Lower leg skin (tissue), 4 donors: Measurements from ENCODE around the gene JPH2. TPM values are rescaled to one million over a fixed set of nuclear protein-coding genes. Genes with fewer than 3 reads are reported as not detected.

ENCODE experiments used
- DNase-seq, 2 donors: peaks; one replicate each; pipeline ENCODE4 v3.0.0-alpha.2; 2019; ENCODE audit warnings: low spot score in 2 of 2
- H3K4me3 ChIP-seq: fragments of 200-600 bp; sonication (generic); 2 replicates; pipeline ENCODE4 v1.5.1; 2017; ENCODE audit warnings: mild to moderate bottlenecking, low read depth; ENCODE audit not compliant: poor library complexity, severe bottlenecking
- POLR2A ChIP-seq, 2 donors: fragments of 450-650 bp; IDR thresholded peaks; one replicate each; pipeline ENCODE4 v1.6.1; 2016 to 2017; ENCODE audit warnings: antibody characterized with exemption in 2 of 2, mild to moderate bottlenecking in 1 of 2, moderate library complexity in 1 of 2
- WGBS, 2 donors: methylation state at CpG; one replicate each; pipeline ENCODE4 v1.1.5; 2018; 5-methylcytosine and 5-hydroxymethylcytosine counted together
- intact Hi-C: fragments of 100-400 bp; cut with DNase I; formaldehyde crosslinking; loops from one replicate; pipeline ENCODE4 v1.15.0; 2023; ENCODE audit warnings: low total_unique reads
- total RNA-seq, 4 donors: library from RNA; depleted of rRNA; stranded (reverse); fragments of >200 nt; gene quantifications; one replicate each; pipeline ENCODE4 v1.1.0, GENCODE V29; 2016
- TF ChIP-seq, protein P1 (sequence below), 3 donors: fragments of 450-650 bp; IDR thresholded peaks; one replicate each; pipeline ENCODE4 v1.5.1; 2016; ENCODE audit warnings: antibody characterized with exemption in 3 of 3, mild to moderate bottlenecking in 3 of 3, moderate library complexity in 2 of 3

The JPH2 gene
- total RNA-seq, 4 donors from 2014 or later = 1.5 to 10.9 (median 5.6) TPM

DNA sequence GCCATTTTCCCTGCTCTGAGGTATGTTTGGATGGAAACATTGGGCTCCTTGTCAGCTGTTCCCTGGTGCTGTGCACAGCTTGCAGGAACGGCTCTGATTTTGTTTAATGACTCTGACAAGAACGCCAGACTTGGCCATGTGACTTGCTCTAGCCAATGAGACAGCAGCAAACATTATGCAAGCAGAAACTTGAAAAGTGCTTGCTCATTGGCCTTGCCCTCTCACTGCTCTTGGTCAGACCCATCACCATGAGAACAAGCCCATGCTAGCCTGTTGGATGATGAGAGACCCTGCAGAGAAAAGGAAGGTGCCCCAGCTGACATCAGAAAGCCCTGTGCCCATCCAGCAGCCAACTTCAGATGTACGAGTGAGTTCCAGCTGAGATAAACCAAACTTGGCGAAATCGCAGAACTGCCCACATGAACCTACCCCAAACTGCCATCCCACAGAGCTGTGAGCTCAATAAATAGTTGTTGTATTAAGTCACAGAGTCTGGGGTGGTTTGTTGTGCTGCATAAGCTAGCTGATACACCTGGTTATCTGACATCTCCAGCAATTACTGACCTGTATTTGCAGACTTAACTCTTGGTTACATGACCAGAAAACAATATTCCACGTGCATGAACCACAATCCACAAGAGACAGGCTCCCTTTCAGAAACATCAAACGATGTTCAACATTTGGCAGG lies 96.9 kb downstream of the JPH2 start:
- TF ChIP-seq POLR2A (IDR thresholded peaks at IDR 0.05) = no peak
- TF ChIP-seq, protein P1, sequence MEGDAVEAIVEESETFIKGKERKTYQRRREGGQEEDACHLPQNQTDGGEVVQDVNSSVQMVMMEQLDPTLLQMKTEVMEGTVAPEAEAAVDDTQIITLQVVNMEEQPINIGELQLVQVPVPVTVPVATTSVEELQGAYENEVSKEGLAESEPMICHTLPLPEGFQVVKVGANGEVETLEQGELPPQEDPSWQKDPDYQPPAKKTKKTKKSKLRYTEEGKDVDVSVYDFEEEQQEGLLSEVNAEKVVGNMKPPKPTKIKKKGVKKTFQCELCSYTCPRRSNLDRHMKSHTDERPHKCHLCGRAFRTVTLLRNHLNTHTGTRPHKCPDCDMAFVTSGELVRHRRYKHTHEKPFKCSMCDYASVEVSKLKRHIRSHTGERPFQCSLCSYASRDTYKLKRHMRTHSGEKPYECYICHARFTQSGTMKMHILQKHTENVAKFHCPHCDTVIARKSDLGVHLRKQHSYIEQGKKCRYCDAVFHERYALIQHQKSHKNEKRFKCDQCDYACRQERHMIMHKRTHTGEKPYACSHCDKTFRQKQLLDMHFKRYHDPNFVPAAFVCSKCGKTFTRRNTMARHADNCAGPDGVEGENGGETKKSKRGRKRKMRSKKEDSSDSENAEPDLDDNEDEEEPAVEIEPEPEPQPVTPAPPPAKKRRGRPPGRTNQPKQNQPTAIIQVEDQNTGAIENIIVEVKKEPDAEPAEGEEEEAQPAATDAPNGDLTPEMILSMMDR (IDR thresholded peaks at IDR 0.05) = no peak
- H3K4me3 ChIP-seq = no peak overlapping the region
- DNase-seq = peak in 1 of 2 donors; percentile 59
- 53 to 55% methylated on average over 7 of the region's 7 CpGs for WGBS, 2 donors
- intact Hi-C loops = loop anchor here (10.0 kb wide), 2 partner anchors 555 to 635 kb away; partner anchors contain the start of gene SRSF6

- no peak overlapping the region for H3K4me3 ChIP-seq
- 66 to 76% methylated on average over 4 of the region's 4 CpGs for WGBS, 2 donors
- TF ChIP-seq, protein P1 (IDR thresholded peaks at IDR 0.05) = no peak
- no peak for TF ChIP-seq POLR2A (IDR thresholded peaks at IDR 0.05)
- DNase-seq = peak in 1 of 2 donors; percentile 70
- intact Hi-C loops = loop anchor here (10.0 kb wide), 2 partner anchors 553 to 633 kb away; partner anchors contain the start of gene SRSF6
These were observed 99.2 kb downstream of the JPH2 start for GRCh38 chr20:44087857-44088120.

DNA sequence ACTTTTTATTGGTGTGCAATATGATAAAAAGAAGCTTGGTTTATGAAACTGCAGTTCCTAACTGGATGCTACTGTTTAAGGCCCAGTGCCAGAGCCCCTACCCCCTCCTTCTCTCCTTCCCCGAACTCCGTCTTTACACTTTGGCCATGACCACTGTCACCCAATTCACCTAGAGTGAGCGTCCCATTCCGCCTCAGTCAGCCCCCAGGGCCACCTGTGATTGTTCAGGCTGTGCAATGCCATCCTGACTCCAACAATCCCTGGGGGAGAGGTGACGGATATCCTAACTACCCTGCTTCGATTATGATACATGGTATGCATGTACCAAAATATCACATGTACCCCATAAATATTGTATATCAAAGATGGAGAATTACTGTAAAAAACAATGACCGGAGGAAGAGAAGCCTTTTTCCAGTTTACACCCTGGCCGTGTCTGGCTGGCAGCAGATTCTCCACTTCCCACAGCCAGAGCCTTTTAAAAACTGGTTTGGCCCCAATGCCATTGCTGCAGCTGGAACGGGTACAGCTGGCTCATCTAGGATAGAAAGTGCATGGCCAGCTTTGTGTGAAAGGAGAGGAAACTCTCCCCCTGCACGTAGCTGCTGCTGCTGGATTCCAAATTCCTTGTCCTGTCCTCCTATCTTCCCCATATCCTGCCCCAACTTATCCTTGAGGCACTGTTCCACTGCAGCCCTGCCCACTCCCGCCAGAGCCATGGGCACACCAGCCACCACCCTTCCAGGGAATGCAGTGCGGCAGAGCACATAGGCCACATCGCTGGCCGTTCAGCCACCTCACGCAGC lies 99.7 kb downstream of the JPH2 start:
- intact Hi-C loops = loop anchor here (10.0 kb wide), 2 partner anchors 552 to 632 kb away; partner anchors contain the start of gene SRSF6
- DNase-seq = peak in 1 of 2 donors; percentile 45
- H3K4me3 ChIP-seq = no peak overlapping the region
- TF ChIP-seq POLR2A (IDR thresholded peaks at IDR 0.05) = no peak
- TF ChIP-seq, protein P1 (IDR thresholded peaks at IDR 0.05) = no peak
- 52 to 53% methylated on average over 15 of the region's 15 CpGs for WGBS, 2 donors

GRCh38 chr20:44085616-44086434 lies 101.2 kb downstream of the JPH2 start:
- no peak overlapping the region for H3K4me3 ChIP-seq
- peak in 1 of 2 donors; percentile 74 for DNase-seq
- no peak for TF ChIP-seq POLR2A (IDR thresholded peaks at IDR 0.05)
- TF ChIP-seq, protein P1 (IDR thresholded peaks at IDR 0.05) = no peak
- intact Hi-C loops = loop anchor here (10.0 kb wide), 2 partner anchors 551 to 631 kb away; partner anchors contain the start of gene SRSF6
- 75 to 85% methylated on average over 14 to 16 of the region's 17 CpGs for WGBS, 2 donors

GRCh38 chr20:44084891-44085290 lies 102.1 kb downstream of the JPH2 start:
- no peak for TF ChIP-seq POLR2A (IDR thresholded peaks at IDR 0.05)
- TF ChIP-seq, protein P1 (IDR thresholded peaks at IDR 0.05) = no peak
- WGBS, 2 donors = 96 to 97% methylated on average over 7 of the region's 7 CpGs
- intact Hi-C loops = loop anchor here (5.0 to 10.0 kb wide), 3 partner anchors 343 to 630 kb away; partner anchors contain the start of gene SRSF6
- DNase-seq = peak in 1 of 2 donors; percentile 61
- H3K4me3 ChIP-seq = no peak overlapping the region
